ENCODE results near the gene KRT84. TPM values are rescaled to one million over a fixed set of nuclear protein-coding genes. Genes with fewer than 3 reads are reported as not detected.

KRT84 gene
- total RNA-seq, 1 experiment from 2014 or later, result not detected

GRCh38 chr12:52417740-52418139, 32.3 kb upstream of the KRT84 start (continued):
- TF ChIP-seq IRF1 (CRISPR knock-in tag; IDR thresholded peaks at IDR 0.05) (no peak), SOX15 (CRISPR knock-in tag; IDR thresholded peaks at IDR 0.05) (no peak), TCF7 (CRISPR knock-in tag; IDR thresholded peaks at IDR 0.05; ENCODE audit: low read depth) (no peak), CREM (CRISPR knock-in tag; IDR thresholded peaks at IDR 0.05) (no peak), JAZF1 (CRISPR knock-in tag; IDR thresholded peaks at IDR 0.05) (no peak)

- POLR2A ChIA-PET, result no interaction called here
- Mint-ChIP-seq H3K27me3 (ENCODE audit: low read depth) (no peaks in the 10 kb centered on the region; the same call in 1 of the 2 replicates), H3K27ac (no peak overlapping the region), H3K36me3 (no peaks in the 10 kb centered on the region), H3K4me1 (peaks cover 9% of the 10 kb centered on the region), H3K4me3 (no peak overlapping the region), H3K9me3 (no peaks in the 10 kb centered on the region)
- CTCF ChIA-PET, result interaction anchor here (5.4 kb wide), 1 partner anchor 22 kb away, joined by 35 read pairs; no protein-coding TSS in a partner anchor
- ATAC-seq, result no peak
- TF ChIP-seq AR (CRISPR knock-in tag; IDR thresholded peaks at IDR 0.05) (no peak), ZNF281 (CRISPR knock-in tag; IDR thresholded peaks at IDR 0.05) (no peak), ZMAT4 (CRISPR knock-in tag; IDR thresholded peaks at IDR 0.05) (no peak), FOXJ3 (CRISPR knock-in tag; IDR thresholded peaks at IDR 0.05; ENCODE audit: borderline replicate concordance) (no peak), USF2 (CRISPR knock-in tag; IDR thresholded peaks at IDR 0.05) (no peak), ELF4 (CRISPR knock-in tag; IDR thresholded peaks at IDR 0.05; ENCODE audit: low read depth) (no peak), ZNF138 (CRISPR knock-in tag; conservative IDR thresholded peaks at IDR 0.05) (no peak), CDX4 (CRISPR knock-in tag; IDR thresholded peaks at IDR 0.05; ENCODE audit: borderline replicate concordance) (no peak), MYBL2 (CRISPR knock-in tag; IDR thresholded peaks at IDR 0.05) (no peak), NFATC4 (CRISPR knock-in tag; IDR thresholded peaks at IDR 0.05) (no peak), PRDM15 (CRISPR knock-in tag; IDR thresholded peaks at IDR 0.05) (no peak), JUN (CRISPR knock-in tag; IDR thresholded peaks at IDR 0.05) (no peak), EMX1 (CRISPR knock-in tag; IDR thresholded peaks at IDR 0.05) (no peak)
- no peak for DNase-seq (ENCODE audit: low spot score)
Measured at GRCh38 chr12:52416795-52417194, 31.3 kb upstream of the KRT84 start.

Measured in WTC11 (cell line).